GM23338 (cell line): ENCODE results near the gene CCDC200.

Source experiments
- CTCF ChIP-seq, 2 experiments: fragments of 200-600 bp in 1 of 2; sonication (generic) in 1 of 2; conservative IDR thresholded peaks; 2 replicates each; pipeline versions ENCODE4 v1.5.1 to v1.6.1; 2016 to 2017; ENCODE audit warnings: antibody characterized with exemption in 2 of 2, low read depth in 2 of 2, mild to moderate bottlenecking in 2 of 2, moderate library complexity in 1 of 2
- REST ChIP-seq: IDR thresholded peaks from one replicate; pipeline ENCODE4 v1.6.1; 2018; ENCODE audit warnings: antibody characterized with exemption; ENCODE audit not compliant: unreplicated experiment

GRCh38 chr17:43224146-43224705 is 4.2 kb downstream of the CCDC200 start:
- TF ChIP-seq CTCF (conservative IDR thresholded peaks at IDR 0.05; ENCODE audit: low read depth in 2 of 2) (no peak), REST (no peak)
